Suprapubic skin (tissue), 2 donors: Measurements from ENCODE around the gene AGBL1.

Source experiments
- EP300 ChIP-seq: sonication (generic); formaldehyde crosslinking; IDR thresholded peaks from one replicate; pipeline ENCODE4 v1.6.1; 2017; ENCODE audit warnings: antibody characterized with exemption
- POLR2A ChIP-seq, 2 donors: fragments of 450-650 bp; IDR thresholded peaks; one replicate each; pipeline ENCODE4 v1.6.1; 2017; ENCODE audit warnings: antibody characterized with exemption in 2 of 2, mild to moderate bottlenecking in 2 of 2, moderate library complexity in 2 of 2

- TF ChIP-seq POLR2A (IDR thresholded peaks at IDR 0.05) (no peak), EP300 (no peak)
These were observed 952.0 kb downstream of the AGBL1 start for GRCh38 chr15:87031540-87032230.
